GM23338 (cell line): ENCODE results near the gene SLC43A2. TPM values are rescaled to one million over a fixed set of nuclear protein-coding genes. Genes with fewer than 3 reads are reported as not detected.

Experiments used
- ATAC-seq: fragments of 200-7000 bp; cut with Tn5 transposase; 3 replicates; pipeline ENCODE4 v1.9.1; 2020
- DNase-seq: peaks from one replicate; pipeline ENCODE4 v3.0.0-alpha.2; 2015; ENCODE audit warnings: low spot score
- H2AFZ ChIP-seq: fragments of 200-600 bp; sonication (generic); 2 replicates; pipeline ENCODE4 v1.8.0; 2016; ENCODE audit warnings: antibody characterized with exemption, mild to moderate bottlenecking, moderate library complexity
- H3F3A ChIP-seq: fragments of 200-600 bp; sonication (generic); replicated peaks from 2 replicates; pipeline ENCODE4 v1.8.0; 2017; ENCODE audit warnings: antibody characterized with exemption, mixed run types, low read depth
- H3K27ac ChIP-seq: fragments of 200-600 bp; sonication (generic); 2 replicates; pipeline ENCODE4 v1.6.1; 2016; ENCODE audit warnings: low read depth
- H3K27me3 ChIP-seq: fragments of 200-600 bp; sonication (generic); 2 replicates; pipeline ENCODE4 v1.8.0; 2016; ENCODE audit warnings: mild to moderate bottlenecking, mixed run types, moderate library complexity; ENCODE audit not compliant: insufficient read depth
- H3K36me3 ChIP-seq: fragments of 200-600 bp; sonication (generic); 2 replicates; pipeline ENCODE4 v1.8.0; 2016; ENCODE audit warnings: mild to moderate bottlenecking; ENCODE audit not compliant: insufficient read depth
- H3K4me1 ChIP-seq: fragments of 200-600 bp; sonication (generic); 2 replicates; pipeline ENCODE4 v1.8.0; 2016; ENCODE audit warnings: mild to moderate bottlenecking, moderate library complexity; ENCODE audit not compliant: insufficient read depth
- H3K4me2 ChIP-seq: fragments of 200-600 bp; sonication (generic); 2 replicates; pipeline ENCODE4 v1.7.1; 2017; ENCODE audit warnings: mixed run types
- H3K4me3 ChIP-seq: fragments of 200-600 bp; sonication (generic); 2 replicates; pipeline ENCODE4 v1.6.1; 2016; ENCODE audit warnings: mixed run types
- H3K79me2 ChIP-seq: fragments of 200-600 bp; sonication (generic); replicated peaks from 2 replicates; pipeline ENCODE4 v1.8.0; 2017; ENCODE audit warnings: mild to moderate bottlenecking; ENCODE audit not compliant: insufficient read depth
- H3K9me2 ChIP-seq: fragments of 200-600 bp; sonication (generic); 2 replicates; pipeline ENCODE4 v1.8.0; 2017; ENCODE audit not compliant: insufficient read depth
- H4K20me1 ChIP-seq: fragments of 200-600 bp; sonication (generic); replicated peaks from 2 replicates; pipeline ENCODE4 v1.8.0; 2017; ENCODE audit warnings: mild to moderate bottlenecking; ENCODE audit not compliant: insufficient read depth
- H3K27ac Mint-ChIP-seq: 2 replicates; pipeline ENCODE4 v1.8.0; 2020; ENCODE audit warnings: inconsistent platforms, mild to moderate bottlenecking, moderate library complexity, mixed read lengths
- H3K27me3 Mint-ChIP-seq: 3 replicates; pipeline ENCODE4 v1.8.0; 2022; ENCODE audit warnings: low read depth, mild to moderate bottlenecking, moderate library complexity, mixed read lengths, inconsistent platforms; ENCODE audit not compliant: insufficient read depth, poor library complexity
- H3K36me3 Mint-ChIP-seq: 3 replicates; pipeline ENCODE4 v1.8.0; 2021; ENCODE audit warnings: low read depth, mild to moderate bottlenecking, inconsistent platforms, moderate library complexity, mixed read lengths
- H3K4me1 Mint-ChIP-seq: 3 replicates; pipeline ENCODE4 v1.8.0; 2020; ENCODE audit warnings: mild to moderate bottlenecking, inconsistent platforms, mixed read lengths
- H3K4me3 Mint-ChIP-seq: 3 replicates; pipeline ENCODE4 v1.8.0; 2021; ENCODE audit warnings: moderate library complexity, mild to moderate bottlenecking, inconsistent platforms, mixed read lengths
- H3K9me3 Mint-ChIP-seq: 3 replicates; pipeline ENCODE4 v1.8.0; 2020; ENCODE audit warnings: moderate library complexity, mild to moderate bottlenecking, inconsistent platforms, mixed read lengths
- CREB1 ChIP-seq: fragments of 250-450 bp; sonication (Bioruptor Pico); IDR thresholded peaks from 2 replicates; pipeline ENCODE4 v1.5.0; 2020; ENCODE audit warnings: low read depth, mild to moderate bottlenecking, moderate library complexity
- EZH2phosphoT487 ChIP-seq: fragments of 200-600 bp; sonication (generic); IDR thresholded peaks from one replicate; pipeline ENCODE4 v1.8.1; 2018; ENCODE audit warnings: antibody characterized with exemption; ENCODE audit not compliant: unreplicated experiment
- JUNB ChIP-seq: IDR thresholded peaks from one replicate; pipeline ENCODE4 v1.6.1; 2016; ENCODE audit warnings: antibody characterized with exemption; ENCODE audit not compliant: unreplicated experiment
- NANOG ChIP-seq: IDR thresholded peaks from 2 replicates; pipeline ENCODE4 v1.6.1; 2016; ENCODE audit warnings: antibody characterized with exemption, borderline replicate concordance
- POLR2AphosphoS5 ChIP-seq: IDR thresholded peaks from 2 replicates; pipeline ENCODE4 v1.6.1; 2016; ENCODE audit warnings: antibody characterized with exemption, low read depth
- ZNF462 ChIP-seq: fragments of 250-450 bp; sonication (Bioruptor Pico); IDR thresholded peaks from 2 replicates; pipeline ENCODE4 v1.5.0; 2020; ENCODE audit warnings: mild to moderate bottlenecking, moderate library complexity
- polyA plus RNA-seq: library from polyadenylated mRNA; unstranded; fragments of >200 nt; fragmentation: Nextera tagmentation; extraction: Ambion mirVana; gene quantifications from 2 replicates; pipeline ENCODE4 v1.2.1, GENCODE V29; 2016
- total RNA-seq: library from RNA; depleted of rRNA; stranded (reverse); fragments of >200 nt; shearing (Covaris generic); gene quantifications from 2 replicates; pipeline ENCODE4 v1.2.3, GENCODE V29; 2014
- TF ChIP-seq, protein P1 (sequence below): IDR thresholded peaks from one replicate; pipeline ENCODE4 v1.6.1; 2018; ENCODE audit warnings: antibody characterized with exemption; ENCODE audit not compliant: unreplicated experiment
- TF ChIP-seq, protein P2 (sequence below), 2 experiments: fragments of 200-600 bp in 1 of 2; sonication (generic) in 1 of 2; conservative IDR thresholded peaks; 2 replicates each; pipeline versions ENCODE4 v1.5.1 to v1.6.1; 2016 to 2017; ENCODE audit warnings: antibody characterized with exemption in 2 of 2, low read depth in 2 of 2, mild to moderate bottlenecking in 2 of 2, moderate library complexity in 1 of 2

SLC43A2 gene
- total and polyA plus RNA-seq, 2 experiments from 2014 or later: 2.2 to 9.8 TPM

GRCh38 chr17:1643293-1643998, 14.8 kb upstream of the SLC43A2 start:
- Histone ChIP-seq H3F3A (peaks cover 18% of the 10 kb centered on the region; the same call in 1 of the 2 replicates), H3K36me3 (no peaks in the 10 kb centered on the region), H3K27me3 (peaks cover 6% of the 10 kb centered on the region), H3K4me1 (peaks cover 23% of the 10 kb centered on the region), H3K4me2 (peak overlapping the region; percentile 78), H3K4me3 (peak overlapping the region; percentile 62), H3K9me2 (peaks cover 3% of the 10 kb centered on the region; the same call in 1 of the 2 replicates), H4K20me1 (no peaks in the 10 kb centered on the region), H2AFZ (0 out of 2 replicates have a peak overlapping the region, but pooled peaks have one; percentile 56), H3K27ac (no peak overlapping the region), H3K79me2 (no peaks in the 10 kb centered on the region)
- H3K9me3 Mint-ChIP-seq: peaks cover 3% of the 10 kb centered on the region; the same call in 1 of the 3 replicates
- no peak overlapping the region for H3K27ac Mint-ChIP-seq
- no peak overlapping the region; the same call in 2 of the 3 replicates for H3K4me3 Mint-ChIP-seq
- H3K36me3 Mint-ChIP-seq: no peaks in the 10 kb centered on the region
- TF ChIP-seq JUNB: no peak
- TF ChIP-seq, protein P1, sequence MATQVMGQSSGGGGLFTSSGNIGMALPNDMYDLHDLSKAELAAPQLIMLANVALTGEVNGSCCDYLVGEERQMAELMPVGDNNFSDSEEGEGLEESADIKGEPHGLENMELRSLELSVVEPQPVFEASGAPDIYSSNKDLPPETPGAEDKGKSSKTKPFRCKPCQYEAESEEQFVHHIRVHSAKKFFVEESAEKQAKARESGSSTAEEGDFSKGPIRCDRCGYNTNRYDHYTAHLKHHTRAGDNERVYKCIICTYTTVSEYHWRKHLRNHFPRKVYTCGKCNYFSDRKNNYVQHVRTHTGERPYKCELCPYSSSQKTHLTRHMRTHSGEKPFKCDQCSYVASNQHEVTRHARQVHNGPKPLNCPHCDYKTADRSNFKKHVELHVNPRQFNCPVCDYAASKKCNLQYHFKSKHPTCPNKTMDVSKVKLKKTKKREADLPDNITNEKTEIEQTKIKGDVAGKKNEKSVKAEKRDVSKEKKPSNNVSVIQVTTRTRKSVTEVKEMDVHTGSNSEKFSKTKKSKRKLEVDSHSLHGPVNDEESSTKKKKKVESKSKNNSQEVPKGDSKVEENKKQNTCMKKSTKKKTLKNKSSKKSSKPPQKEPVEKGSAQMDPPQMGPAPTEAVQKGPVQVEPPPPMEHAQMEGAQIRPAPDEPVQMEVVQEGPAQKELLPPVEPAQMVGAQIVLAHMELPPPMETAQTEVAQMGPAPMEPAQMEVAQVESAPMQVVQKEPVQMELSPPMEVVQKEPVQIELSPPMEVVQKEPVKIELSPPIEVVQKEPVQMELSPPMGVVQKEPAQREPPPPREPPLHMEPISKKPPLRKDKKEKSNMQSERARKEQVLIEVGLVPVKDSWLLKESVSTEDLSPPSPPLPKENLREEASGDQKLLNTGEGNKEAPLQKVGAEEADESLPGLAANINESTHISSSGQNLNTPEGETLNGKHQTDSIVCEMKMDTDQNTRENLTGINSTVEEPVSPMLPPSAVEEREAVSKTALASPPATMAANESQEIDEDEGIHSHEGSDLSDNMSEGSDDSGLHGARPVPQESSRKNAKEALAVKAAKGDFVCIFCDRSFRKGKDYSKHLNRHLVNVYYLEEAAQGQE: no peak
- TF ChIP-seq CREB1: peak; percentile 30; the same call in 1 of the 2 replicates
- TF ChIP-seq, protein P2, sequence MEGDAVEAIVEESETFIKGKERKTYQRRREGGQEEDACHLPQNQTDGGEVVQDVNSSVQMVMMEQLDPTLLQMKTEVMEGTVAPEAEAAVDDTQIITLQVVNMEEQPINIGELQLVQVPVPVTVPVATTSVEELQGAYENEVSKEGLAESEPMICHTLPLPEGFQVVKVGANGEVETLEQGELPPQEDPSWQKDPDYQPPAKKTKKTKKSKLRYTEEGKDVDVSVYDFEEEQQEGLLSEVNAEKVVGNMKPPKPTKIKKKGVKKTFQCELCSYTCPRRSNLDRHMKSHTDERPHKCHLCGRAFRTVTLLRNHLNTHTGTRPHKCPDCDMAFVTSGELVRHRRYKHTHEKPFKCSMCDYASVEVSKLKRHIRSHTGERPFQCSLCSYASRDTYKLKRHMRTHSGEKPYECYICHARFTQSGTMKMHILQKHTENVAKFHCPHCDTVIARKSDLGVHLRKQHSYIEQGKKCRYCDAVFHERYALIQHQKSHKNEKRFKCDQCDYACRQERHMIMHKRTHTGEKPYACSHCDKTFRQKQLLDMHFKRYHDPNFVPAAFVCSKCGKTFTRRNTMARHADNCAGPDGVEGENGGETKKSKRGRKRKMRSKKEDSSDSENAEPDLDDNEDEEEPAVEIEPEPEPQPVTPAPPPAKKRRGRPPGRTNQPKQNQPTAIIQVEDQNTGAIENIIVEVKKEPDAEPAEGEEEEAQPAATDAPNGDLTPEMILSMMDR (conservative IDR thresholded peaks at IDR 0.05; ENCODE audit: low read depth in 2 of 2): peak; percentile 37 to 50
- no peak for TF ChIP-seq NANOG
- TF ChIP-seq ZNF462 (CRISPR knock-in tag): no peak
- TF ChIP-seq EZH2phosphoT487: no peak
- peak; percentile 43 for TF ChIP-seq POLR2AphosphoS5
- ATAC-seq (peak; percentile 66), DNase-seq (peak; percentile 96)
- H3K4me1 Mint-ChIP-seq: peaks cover 44% of the 10 kb centered on the region
- H3K27me3 Mint-ChIP-seq: peaks cover 28% of the 10 kb centered on the region
